Superior temporal gyrus (tissue), 1 donor: Measurements from ENCODE around the gene EFTUD2.

Experiments
- DNase-seq: peaks from one replicate; pipeline ENCODE4 v3.0.0-alpha.2; 2016; ENCODE audit errors: extremely low spot score

EFTUD2 gene

DNA sequence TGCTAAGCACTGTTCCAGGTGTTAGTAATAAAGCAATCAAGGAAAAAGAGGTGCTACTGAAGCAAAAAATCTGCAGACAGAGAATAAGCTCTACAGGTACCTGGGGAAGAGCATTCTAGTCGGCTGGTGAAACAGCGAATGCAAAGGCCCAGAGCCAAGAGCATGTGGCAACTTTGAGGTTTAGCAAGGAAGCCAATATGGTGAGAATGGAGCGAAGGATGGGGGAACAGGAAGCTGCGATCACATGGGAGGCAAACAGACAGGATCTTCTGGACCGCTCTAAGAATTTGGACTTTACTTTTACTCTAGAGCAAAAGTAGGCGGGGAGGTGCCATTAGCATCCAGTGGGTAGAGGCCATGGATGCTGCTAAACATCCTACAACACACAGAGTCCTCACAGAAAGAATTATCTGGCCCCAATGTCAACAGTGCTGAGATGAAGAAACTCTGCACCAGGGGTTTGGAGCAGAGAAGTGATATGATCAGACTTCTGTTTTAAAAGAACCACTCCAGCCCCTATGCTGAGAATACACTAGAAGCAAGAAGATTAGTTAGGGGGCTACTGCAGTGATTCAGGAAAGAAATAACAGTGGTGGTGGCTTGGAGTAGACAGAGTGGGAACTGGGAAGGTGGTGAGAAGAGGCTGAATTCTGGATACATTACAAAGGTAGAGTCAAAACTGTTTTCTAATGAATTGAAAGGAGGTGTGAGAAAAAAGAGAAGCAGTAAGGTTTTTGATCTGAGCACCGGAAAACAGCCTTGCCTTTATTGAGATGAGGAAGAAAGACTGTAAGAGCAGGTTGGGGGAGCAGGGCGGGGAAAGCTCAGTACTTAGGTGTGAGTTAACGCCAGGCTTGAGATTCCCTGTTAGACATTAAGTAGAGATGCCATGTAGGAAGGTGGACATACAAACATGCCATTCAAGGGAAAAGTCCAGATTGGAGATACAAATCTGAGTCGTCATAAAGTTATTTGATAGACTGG, 11.0 kb downstream of the EFTUD2 start:
- no peak for DNase-seq

DNA sequence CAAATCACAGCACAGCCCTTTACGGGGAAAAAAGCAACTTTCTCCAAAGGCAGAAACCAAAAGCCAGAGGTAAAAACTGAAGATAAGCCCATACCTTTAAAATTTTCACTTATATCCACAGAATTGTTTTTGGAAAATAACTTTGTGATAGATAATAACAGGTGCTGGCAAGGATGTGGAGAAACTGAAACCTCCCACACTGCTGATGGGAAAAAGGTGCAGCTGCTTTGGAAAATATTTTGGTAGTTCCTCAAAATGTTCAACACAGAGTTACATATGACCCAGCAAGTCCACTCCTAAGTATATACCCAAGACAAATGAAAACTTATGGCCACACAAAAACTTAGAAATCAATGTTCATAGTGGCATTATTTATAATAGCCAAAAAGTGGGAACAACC, 12.2 kb downstream of the EFTUD2 start:
- no peak for DNase-seq

DNA sequence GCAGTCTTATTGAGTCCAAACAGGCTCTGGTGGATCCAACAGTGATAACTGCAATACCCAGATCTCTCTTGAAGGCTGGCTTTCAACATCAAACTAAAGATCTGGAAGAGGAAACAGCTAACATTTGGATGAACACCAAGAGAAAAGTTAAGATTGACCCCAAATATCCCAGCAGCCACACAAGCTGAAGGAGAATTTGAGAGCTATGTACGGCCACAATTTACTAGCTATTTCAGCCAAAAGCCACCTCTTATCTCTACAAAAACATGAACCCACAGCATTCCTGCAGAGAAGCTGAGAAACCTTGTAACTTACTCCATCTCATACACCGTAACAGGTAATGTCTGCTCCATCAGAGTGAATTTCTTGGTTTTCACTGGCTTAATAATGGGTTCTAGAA, 14.3 kb downstream of the EFTUD2 start:
- DNase-seq: no peak

DNA sequence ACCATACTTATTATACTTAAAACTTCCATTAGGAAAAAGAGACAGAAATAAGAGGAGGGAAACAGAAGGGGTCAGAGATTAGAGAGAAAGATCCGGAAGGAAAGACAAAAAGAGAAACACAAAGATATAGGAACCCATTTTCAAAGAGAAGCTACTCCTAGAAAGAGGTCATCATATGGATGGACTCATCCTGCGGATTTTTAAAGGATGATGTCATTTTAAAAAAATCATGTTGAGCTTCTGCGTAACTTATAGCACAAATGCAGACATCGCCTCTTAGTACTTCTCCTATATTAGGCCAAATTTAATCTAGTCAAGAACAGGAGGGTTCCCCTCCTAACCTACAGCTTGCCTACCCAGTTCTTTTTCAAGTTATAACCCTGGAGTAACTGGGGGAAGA, 18.1 kb downstream of the EFTUD2 start:
- no peak for DNase-seq

DNA sequence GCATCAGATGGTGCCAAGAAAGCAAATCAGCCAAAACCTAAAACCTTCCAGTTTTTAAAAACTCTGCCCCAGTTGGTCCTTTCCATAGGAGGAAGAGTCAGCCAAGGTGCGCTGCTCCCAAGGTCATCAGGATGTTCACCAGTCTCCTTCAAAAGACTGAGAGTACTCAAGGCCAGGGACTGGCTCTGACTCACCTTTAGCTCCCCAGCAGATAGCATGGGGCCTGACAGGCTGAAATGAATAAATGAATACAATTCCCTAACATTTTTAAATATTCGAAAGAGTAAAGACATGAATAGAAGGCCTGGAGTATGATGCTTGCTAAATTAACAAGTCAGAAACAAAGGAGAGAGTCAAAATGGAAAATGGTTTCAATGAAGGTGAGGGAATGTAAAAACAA, 19.2 kb downstream of the EFTUD2 start:
- DNase-seq: no peak

DNA sequence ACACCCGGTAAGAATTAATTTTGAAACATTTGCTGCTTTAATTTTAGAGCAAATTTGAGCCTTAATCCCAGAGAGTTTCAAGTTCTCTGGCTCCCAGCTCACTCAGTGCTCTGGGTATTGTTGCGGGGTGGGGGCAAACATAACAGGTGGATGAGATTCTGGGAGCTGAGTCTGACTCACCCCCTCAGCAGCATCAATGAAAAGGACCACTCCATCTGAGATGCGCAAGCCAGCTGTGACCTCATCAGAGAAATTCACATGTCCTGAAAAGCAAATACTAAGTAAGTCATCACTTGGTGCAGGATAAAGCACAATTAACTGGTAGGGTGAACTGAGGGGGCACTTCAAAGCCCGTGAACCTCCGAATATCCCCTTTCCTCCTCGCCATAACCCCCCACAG, 19.9 kb downstream of the EFTUD2 start:
- DNase-seq: no peak

DNA sequence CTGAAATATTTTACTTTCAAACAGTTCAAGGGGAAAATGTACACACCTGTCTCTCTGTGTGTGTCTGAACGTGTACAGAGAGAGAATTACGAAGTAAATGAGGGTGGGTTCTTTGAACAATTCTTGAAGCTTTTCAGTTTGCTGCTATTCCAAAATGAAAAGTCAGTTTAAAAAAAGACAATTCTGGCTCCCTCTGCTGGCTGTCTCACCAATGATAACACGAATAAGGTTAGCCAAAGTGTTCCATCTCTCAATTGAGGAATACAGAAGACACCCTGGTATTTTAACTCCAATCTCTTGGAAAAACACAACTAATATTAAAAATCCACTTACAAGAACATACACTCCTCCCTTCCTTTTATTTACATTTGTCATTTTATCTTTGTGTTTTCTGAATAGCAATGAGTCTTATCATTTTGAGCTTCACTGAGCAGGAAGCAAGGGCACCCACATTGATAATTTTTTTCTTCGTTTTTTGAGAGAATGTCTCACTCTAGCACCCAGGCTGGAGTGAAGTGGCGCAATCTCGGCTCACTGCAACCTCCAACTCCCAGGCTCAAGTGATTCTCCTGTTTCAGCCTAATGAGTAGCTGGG, 20.5 kb downstream of the EFTUD2 start:
- DNase-seq: peak; percentile 81

DNA sequence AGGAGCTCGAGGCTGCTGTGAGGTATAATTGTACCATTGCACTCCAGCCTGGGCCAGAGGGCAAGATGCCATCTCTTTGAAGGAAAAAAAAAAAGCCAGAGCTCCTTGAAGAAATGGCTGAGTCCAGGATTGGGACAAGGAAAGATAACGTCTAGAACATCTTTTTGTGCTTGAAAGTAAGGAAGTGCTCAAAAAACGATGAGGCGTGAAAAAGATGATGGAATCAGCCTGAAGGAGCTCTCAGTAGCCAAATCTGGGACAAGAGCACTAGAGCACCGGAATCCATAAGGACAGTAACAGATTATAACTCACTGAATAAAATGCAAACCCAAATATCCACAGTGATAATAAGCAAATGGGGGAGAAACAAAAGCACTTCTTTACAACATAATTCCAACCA, 22.1 kb downstream of the EFTUD2 start:
- no peak for DNase-seq

DNA sequence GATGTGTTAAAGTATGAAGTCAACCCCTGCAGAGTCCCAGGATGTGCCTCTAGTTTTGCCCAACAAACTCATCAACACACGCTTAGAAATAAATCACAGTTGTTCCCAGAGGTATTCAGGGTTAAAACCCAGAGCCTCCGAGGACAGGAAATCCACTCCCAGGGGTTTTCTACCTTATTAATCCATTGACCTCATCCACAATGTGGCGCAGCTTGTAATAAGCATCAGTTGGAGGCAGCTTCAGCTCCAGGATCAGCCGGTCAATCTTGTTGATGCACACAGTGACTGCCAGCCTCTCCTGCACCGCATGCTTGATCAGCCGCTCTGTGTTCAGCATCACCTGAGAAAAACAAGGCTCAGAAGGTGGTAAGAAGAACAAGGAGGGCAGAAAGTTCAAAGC, 23.5 kb downstream of the EFTUD2 start:
- no peak for DNase-seq

DNA sequence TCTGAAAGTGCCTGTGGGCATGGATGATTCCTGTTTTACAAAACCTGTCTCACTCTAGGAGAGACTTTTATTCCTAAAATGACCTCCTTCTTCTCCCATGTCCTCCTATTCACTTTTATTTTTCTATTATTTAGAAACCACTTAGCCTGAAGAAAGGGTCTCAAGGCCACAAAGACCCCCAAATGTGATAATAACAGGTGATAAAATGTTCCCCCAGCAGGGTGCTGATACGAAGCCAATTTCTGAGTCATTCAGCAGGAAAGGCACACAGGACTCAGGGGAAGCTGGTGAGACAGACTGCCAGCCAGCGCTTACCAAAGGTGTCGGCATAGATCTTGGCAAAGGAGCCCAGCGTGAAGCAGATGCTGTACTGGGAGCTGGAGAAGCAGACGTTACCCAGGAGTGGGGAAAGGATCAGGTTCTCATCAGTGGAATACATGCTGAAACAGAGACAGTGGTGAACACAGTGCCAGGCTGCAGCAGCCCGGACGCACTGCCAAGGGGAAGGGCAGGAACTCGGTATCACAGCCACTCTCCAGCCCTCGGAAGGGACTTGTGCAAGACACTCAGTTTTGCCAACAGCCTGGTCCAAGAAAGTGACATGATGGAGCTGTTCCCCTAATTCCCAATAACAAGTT, 27.0 kb downstream of the EFTUD2 start:
- DNase-seq: peak; percentile 45

DNA sequence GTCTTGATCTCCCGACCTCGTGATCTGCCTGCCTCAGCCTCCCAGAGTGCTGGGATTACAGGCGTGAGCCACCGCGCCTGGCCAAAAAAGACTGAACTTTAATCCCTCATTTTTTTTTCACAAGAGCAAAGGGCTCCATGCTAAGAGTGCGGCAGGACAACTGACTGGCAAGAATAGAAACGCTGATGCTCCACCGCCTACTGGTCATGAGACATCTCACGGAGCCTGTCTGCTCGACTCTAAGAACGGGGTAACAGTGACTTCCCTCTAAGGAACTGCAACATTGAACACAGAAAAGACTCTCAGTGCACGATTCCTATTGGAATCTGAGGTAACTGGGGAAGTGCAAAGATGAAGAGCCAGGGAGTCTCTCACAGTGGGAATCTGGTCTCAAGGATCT, 27.7 kb downstream of the EFTUD2 start:
- peak; percentile 36 for DNase-seq

DNA sequence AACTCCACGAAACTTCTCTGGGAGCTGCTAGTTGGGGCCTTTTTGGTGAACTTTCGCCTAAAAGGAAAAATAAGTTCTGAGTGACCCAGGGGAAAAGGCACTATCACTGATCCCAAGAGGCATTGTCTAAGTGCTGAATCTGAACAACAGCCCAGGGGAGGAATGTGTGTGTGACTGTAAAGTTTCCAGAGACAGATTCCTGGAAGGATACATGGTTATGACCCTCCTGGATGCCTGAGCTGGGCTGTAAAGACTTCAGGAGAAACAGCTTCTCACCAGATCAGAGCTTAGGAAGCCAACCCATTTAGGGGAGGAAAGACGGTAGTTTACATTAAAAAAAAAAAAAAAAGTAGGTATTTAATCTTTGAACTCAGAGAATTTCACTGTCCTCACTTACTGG, 31.4 kb downstream of the EFTUD2 start:
- DNase-seq: no peak

DNA sequence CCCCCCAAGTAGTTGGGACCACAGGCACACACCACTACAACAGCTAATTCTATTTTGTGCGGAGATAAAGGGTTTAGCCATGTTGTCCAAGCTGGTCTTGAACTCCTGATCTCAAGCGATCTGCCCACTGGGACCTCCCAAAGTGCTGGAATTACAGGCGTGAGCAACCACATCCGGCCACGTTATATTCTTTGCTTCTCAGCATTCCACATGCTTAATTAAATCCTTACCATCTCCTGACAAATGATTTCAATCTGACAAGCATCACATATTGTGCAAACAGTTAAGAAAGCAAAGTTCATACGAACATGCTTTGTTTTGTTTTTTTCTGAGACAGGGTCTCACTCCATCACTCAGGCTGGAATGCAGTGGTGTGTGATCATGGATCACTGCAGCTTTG, 33.3 kb downstream of the EFTUD2 start:
- DNase-seq: no peak

DNA sequence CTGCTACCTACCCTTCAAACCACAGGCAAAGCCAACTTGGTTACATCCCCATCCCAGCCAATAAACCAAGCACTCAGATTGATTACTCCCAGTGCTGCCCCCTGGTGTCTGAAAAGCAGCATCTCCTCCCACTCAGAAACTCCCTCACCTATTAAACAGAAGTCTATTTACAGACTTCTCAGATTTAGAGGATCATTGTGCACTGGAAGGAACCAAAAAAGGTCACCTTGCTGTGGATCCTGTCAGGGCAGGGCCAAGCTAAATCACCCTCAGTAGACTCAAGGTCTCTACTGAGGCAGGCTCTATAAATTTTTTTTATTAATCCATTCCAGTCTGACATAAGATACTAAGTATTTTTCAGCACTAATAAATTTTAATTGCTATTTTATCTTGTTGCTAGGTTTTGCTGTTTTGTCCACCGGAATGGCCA, 34.0 kb downstream of the EFTUD2 start:
- peak; percentile 87 for DNase-seq

DNA sequence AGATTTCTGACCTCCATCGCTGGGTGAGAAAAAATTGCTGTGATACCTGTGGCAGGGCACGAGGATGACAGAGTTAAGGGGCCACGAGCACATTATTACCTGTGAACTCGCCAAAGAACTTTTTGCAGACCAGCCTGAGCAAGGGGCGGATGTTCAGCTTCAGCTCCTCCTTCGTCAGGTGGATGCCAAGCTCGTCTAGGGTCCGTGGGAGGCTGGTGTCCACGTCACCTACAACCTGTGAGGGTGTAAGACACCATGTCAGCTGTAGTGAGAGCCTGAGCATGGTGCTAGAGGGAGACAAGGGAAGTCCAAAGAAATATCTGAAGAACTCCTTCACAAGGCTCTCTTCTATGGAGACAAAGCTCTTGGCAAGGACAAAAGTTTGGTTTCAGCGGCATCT, 34.4 kb downstream of the EFTUD2 start:
- DNase-seq: no peak

DNA sequence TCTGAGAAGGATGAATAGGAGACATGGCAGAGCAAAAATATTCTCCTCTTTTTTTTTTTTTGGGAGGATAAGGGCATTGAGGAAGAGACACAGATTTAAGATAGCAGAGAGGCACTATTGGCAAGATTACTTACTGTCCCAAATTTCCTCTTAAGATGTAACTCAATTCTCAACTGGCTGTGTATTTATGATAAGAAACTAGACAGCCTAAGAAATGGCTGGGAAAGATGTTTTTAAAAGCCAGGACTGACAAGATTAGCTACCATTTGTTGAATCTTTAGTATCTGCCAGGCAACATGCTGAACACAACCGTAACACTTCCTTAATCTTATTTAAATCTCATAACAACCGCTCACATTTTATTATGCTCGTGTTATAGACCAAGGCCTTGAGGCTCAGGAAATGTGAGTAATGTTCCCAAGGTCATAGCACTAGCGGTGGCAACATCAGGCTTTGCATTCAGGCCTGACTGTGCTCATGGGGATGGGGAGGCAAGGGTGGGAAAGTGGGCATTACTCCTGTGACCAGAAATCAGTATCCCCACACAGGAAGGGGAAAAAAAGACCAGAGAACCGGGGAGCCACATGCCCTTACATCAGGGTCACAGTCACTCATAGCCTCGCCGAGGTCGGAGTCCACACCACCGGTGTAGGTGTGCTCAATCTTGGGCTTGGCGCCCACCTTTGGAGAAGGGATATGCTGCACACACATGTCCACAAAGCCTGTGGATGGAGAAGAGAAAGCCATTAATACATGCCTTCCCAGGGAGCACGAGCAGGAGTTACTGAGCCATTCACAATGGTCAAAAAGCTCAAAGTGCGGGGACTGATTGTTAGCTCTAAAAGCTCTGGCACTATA, 36.0 kb downstream of the EFTUD2 start:
- no peak for DNase-seq

DNA sequence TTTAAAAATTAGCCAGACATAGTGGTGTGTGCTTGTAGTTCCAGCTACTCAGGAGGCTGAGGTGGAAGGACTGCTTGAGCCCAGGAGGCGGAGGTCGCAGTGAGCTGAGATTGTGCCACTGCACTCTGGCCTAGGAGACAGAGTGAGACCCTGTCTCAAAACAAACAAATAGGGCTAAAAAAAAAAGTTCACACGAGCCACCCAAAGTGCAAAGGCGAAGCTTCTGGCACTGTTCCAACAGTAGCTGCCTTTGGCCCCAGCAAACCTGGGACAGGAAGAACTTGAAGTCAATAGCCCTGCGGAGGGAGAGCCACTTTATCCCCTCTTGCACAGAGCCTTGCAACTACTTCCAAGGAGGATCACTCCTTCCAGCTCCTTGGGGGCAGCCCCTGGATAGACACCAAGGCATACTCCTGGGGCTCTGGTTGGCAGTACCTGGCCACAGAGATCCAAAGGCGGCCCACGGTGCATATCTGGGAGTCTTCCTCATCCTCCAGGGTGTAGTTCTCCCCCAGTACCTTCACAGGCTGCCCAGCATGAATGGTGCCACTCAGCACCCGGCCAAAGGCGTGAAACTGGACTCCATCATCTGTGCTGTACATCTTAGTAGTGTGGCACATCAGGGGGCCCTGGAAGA, 36.8 kb downstream of the EFTUD2 start:
- DNase-seq: no peak

DNA sequence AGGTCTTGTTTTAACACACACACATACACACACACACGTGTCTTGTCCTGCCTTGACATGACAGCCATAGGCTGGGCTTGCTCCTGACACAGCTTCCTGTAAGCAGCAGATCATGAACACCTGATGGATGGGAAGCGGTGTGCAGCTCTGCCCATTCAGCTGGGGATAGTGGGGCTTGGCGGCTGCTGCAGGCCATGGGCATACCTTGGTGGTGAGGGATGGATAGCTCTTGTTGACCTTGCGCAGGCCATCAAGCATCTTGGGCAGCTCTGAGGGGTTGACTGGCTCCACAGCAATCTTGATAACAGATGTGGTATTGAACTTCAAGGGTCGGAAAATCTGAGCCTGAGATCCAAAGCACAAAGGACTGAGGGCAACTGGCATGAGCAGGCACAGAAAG, 39.5 kb downstream of the EFTUD2 start:
- DNase-seq: no peak

DNA sequence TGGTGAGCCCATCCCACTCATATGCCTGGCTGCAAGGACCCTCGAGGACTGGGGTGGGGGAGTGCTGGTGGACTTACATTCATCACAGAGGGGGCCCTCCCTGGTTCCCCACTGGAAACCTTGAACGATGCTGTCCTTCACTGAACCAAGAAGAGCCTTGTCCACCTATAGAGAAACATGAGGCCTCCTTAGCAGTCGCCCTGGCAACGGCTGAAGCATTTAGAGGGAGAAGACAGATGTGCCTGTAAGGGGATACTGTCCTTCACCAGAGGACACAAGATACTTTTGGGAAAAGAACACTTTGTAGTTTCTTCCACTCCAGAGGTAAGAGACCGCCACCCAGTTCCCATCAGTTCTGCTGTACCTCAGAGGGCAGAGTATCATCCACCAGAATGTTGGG, 45.1 kb downstream of the EFTUD2 start:
- no peak for DNase-seq

DNA sequence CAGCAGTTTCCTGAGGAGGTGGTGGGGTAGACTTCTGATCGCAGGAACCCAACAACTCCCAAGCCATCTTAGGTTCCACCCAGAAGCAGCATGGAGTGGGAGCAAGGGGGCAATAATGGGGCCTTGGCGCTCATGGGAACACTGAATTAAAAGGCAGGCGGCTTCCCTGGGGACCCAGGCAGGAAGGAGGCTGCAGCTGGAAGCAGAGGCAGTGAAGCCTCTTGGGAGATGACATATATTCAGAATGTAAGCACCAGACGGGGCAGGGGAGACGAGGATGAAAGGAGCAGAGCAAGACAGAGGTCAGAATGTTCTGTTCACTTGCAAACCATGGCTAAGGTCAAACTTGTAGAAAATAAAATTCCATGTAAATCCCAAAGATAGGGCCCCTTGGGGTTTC, 48.6 kb downstream of the EFTUD2 start:
- DNase-seq: no peak

DNA sequence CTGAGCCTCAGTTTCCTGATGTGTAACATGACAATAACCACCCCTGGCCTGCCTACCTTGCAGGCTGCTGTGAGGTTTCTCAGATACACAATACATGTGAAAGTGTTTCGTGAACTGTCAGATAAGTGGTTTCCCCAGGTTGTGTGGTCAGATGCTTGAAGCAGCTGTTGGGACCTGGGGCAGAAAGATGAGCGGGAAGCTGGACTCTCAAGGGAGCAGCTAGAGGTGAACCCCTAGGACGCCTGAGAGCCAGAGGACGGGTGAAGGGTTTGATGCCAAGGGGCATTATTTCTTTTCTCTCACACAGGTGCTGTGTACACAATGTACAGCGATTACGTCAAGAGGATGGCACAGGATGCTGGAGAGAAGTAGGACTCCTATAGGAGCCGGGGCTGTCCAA, 49.2 kb downstream of the EFTUD2 start:
- DNase-seq: no peak
